Panc1 (cell line): ENCODE measurements around the gene CD6.

Source experiments
- CTCF ChIP-seq: fragments of 450-650 bp; IDR thresholded peaks from 2 replicates; pipeline ENCODE4 v1.5.1; 2017; ENCODE audit warnings: mild to moderate bottlenecking
- POLR2AphosphoS5 ChIP-seq: IDR thresholded peaks from 2 replicates; pipeline ENCODE4 v1.6.1; 2012; ENCODE audit warnings: mild to moderate bottlenecking, low read depth, low read length, moderate library complexity
- REST ChIP-seq, 2 experiments: IDR thresholded peaks; 2 replicates each; pipeline ENCODE4 v1.6.1; 2011 to 2012; ENCODE audit warnings: low read depth in 2 of 2, control low read depth in 1 of 2, low read length in 1 of 2, mild to moderate bottlenecking in 1 of 2, moderate library complexity in 1 of 2; ENCODE audit not compliant: insufficient read depth in 1 of 2
- SIN3A ChIP-seq: IDR thresholded peaks from 2 replicates; pipeline ENCODE4 v1.6.1; 2012; ENCODE audit warnings: low read depth, mild to moderate bottlenecking, low read length, moderate library complexity, borderline replicate concordance; ENCODE audit not compliant: insufficient read depth
- TCF7L2 ChIP-seq: IDR thresholded peaks from 2 replicates; pipeline ENCODE4 v1.6.1; 2011; ENCODE audit warnings: mild to moderate bottlenecking, low read depth, low read length, inconsistent platforms

- TF ChIP-seq POLR2AphosphoS5 = no peak
- TF ChIP-seq CTCF = no peak
- no peak for TF ChIP-seq SIN3A
- no peak for TF ChIP-seq TCF7L2
- no peak for TF ChIP-seq REST (IDR thresholded peaks at IDR 0.05; ENCODE audit: insufficient read depth in 1 of 2, low read depth in 2 of 2, low read length in 1 of 2)
These were observed 43.9 kb upstream of the CD6 start for GRCh38 chr11:60927600-60927999.
